Sigmoid colon (tissue), 7 donors: ENCODE results near the gene ARHGEF7. TPM values are rescaled to one million over a fixed set of nuclear protein-coding genes. Genes with fewer than 3 reads are reported as not detected.
"Not testable (repeated sequence)": the region's sequence is repeated elsewhere in the genome, so short reads cannot be mapped to it uniquely, and the experiment has no call there.

Experiments used
- DNase-seq: peaks from one replicate; pipeline ENCODE4 v3.0.0-alpha.2; 2019
- H3K27ac ChIP-seq, 4 donors: fragments of 200-600 bp; sonication (generic); one replicate each; pipeline ENCODE4 v1.5.1; 2016 to 2019; ENCODE audit warnings: mild to moderate bottlenecking in 1 of 4
- H3K27me3 ChIP-seq, 3 donors: fragments of 200-600 bp; sonication (generic); one replicate each; pipeline ENCODE4 v1.5.1; 2019; ENCODE audit warnings: mild to moderate bottlenecking in 1 of 3
- H3K36me3 ChIP-seq, 4 donors: fragments of 200-600 bp; sonication (generic); one replicate each; pipeline ENCODE4 v1.5.1; 2016 to 2019
- H3K4me1 ChIP-seq, 4 donors: fragments of 200-600 bp; sonication (generic); one replicate each; pipeline ENCODE4 v1.5.1; 2017 to 2019
- H3K4me3 ChIP-seq, 4 donors: fragments of 200-600 bp; sonication (generic); one replicate each; pipeline ENCODE4 v1.5.1; 2017 to 2019; ENCODE audit warnings: mild to moderate bottlenecking in 2 of 4, moderate library complexity in 1 of 4
- H3K9me3 ChIP-seq, 4 donors: fragments of 200-600 bp in 3 of 4; sonication (generic) in 3 of 4; one replicate each; pipeline versions ENCODE4 v1.5.1 to v1.6.1; 2013 to 2019
- CTCF ChIP-seq, 4 experiments: fragments of 450-650 bp in 3 of 4; fragments of 200-600 bp in 1 of 4; IDR thresholded peaks; one replicate each; pipeline ENCODE4 v1.5.1; 2016 to 2019; ENCODE audit warnings: antibody characterized with exemption in 4 of 4, mild to moderate bottlenecking in 3 of 4, moderate library complexity in 2 of 4
- EP300 ChIP-seq, 4 donors: sonication (generic); formaldehyde crosslinking; IDR thresholded peaks; one replicate each; pipeline ENCODE4 v1.6.1; 2017; ENCODE audit warnings: antibody characterized with exemption in 4 of 4
- POLR2A ChIP-seq, 2 donors: fragments of 450-650 bp; IDR thresholded peaks; one replicate each; pipeline ENCODE4 v1.6.1; 2016; ENCODE audit warnings: antibody characterized with exemption in 2 of 2, mild to moderate bottlenecking in 2 of 2, moderate library complexity in 2 of 2
- POLR2AphosphoS5 ChIP-seq, 4 donors: sonication (generic); formaldehyde crosslinking; IDR thresholded peaks; one replicate each; pipeline ENCODE4 v1.6.1; 2017; ENCODE audit warnings: antibody characterized with exemption in 4 of 4
- WGBS, 2 donors: extraction: QIAGEN DNeasy Blood & Tissue Kit; methylation state at CpG; one replicate each; pipeline ENCODE4 v1.1.7; 2013; 5-methylcytosine and 5-hydroxymethylcytosine counted together
- intact Hi-C: fragments of 100-400 bp; cut with DNase I; formaldehyde crosslinking; loops from one replicate; pipeline ENCODE4 v1.15.1; 2023
- polyA plus RNA-seq, 3 donors: library from polyadenylated mRNA; stranded (reverse); fragments of 200-250 nt; gene quantifications; one replicate each; pipeline ENCODE4 v1.2.3, GENCODE V29; 2013
- total RNA-seq, 4 donors: library from RNA; depleted of rRNA; stranded (reverse); fragments of >200 nt; gene quantifications; one replicate each; pipeline ENCODE4 v1.1.0, GENCODE V29; 2016
- donor health status: healthy with polysubstance abuse.
- donor health status: Bipolar disorder and iron deficiency.
- donor health status: healthy.

The ARHGEF7 gene
- total and polyA plus RNA-seq, 7 donors = 8.4 to 79.8 (median 41.0) TPM

GRCh38 chr13:111082240-111082639 is 32.9 kb upstream of the ARHGEF7 start:
- Histone ChIP-seq H3K9me3 (no peaks in the 10 kb centered on the region), H3K4me1 (peaks cover 0 to 13% (median 5%) of the 10 kb centered on the region in 4 donors), H3K36me3 (no peaks in the 10 kb centered on the region), H3K27ac (peak overlapping the region in 2 of 4 donors; percentile 62 to 76), H3K27me3 (no peaks in the 10 kb centered on the region), H3K4me3 (no peak overlapping the region)
- WGBS, 2 donors = 57 to 87% methylated on average over 4 of the region's 4 CpGs
- intact Hi-C loops = no loop called here
- no peak for DNase-seq
- no peak for TF ChIP-seq CTCF (IDR thresholded peaks at IDR 0.05)
- peak in 2 of 4 donors; percentile 19 to 56 for TF ChIP-seq POLR2AphosphoS5 (IDR thresholded peaks at IDR 0.05)
- no peak for TF ChIP-seq POLR2A (IDR thresholded peaks at IDR 0.05)
- peak in 1 of 4 donors; percentile 31 for TF ChIP-seq EP300 (IDR thresholded peaks at IDR 0.05)

DNA sequence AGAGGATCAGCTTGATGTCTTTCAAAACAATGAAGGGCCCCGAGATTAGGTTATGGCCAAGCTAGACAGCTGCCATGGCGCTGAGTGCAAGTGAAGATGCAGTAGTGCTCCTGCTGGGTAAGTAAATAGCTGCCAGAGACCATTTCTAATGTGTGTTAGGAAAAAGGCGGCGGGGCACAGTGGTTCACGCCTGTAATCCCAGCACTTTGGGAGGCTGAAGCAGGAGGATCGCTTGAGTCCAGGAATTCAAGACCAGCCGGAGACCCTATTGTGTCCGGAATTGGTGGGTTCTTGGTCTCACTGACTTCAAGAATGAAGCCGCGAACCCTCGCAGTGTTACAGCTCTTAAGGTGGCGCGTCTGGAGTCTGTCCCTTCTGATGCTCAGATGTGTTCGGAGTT is 32.3 kb upstream of the ARHGEF7 start:
- intact Hi-C loops, H3K27me3 ChIP-seq, H3K4me3 ChIP-seq, H3K9me3 ChIP-seq, DNase-seq, H3K36me3 ChIP-seq: not testable (repeated sequence)
- Histone ChIP-seq H3K27ac (peak overlapping the region in 1 of 4 donors; percentile 76), H3K4me1 (peaks cover 0 to 13% (median 5%) of the 10 kb centered on the region in 4 donors)
- WGBS, 2 donors = 94 to 95% methylated on average over 14 of the region's 14 CpGs

- intact Hi-C loops, H3K9me3 ChIP-seq, H3K4me3 ChIP-seq, H3K27ac ChIP-seq, H3K27me3 ChIP-seq, H3K36me3 ChIP-seq, DNase-seq: not testable (repeated sequence)
- 92% methylated on average over 15 to 17 of the region's 25 CpGs for WGBS, 2 donors
- peaks cover 0 to 13% (median 5%) of the 10 kb centered on the region in 4 donors for H3K4me1 ChIP-seq
Measured at GRCh38 chr13:111083693-111084092, 31.4 kb upstream of the ARHGEF7 start.

DNA sequence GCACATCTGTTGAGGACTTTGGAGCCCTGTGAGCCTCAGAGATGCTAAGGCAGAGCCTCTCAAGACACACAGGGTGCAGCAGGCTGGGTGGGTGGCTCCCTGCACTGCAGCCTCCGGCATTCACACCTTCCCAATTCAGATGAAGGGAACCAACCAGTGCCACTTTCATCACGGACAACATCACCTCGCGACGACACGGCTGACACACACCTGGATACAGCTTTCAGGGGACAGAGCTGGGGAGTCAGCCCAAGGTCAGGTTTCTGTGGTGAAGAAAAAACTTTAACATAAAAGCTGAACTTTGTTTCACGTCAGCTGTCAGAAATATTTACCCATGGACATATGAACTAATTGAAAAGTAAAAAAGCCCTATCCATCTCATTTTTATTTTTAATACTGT is 24.9 kb upstream of the ARHGEF7 start:
- no peak for TF ChIP-seq POLR2AphosphoS5 (IDR thresholded peaks at IDR 0.05)
- TF ChIP-seq EP300 (IDR thresholded peaks at IDR 0.05) = no peak
- no peak for TF ChIP-seq CTCF (IDR thresholded peaks at IDR 0.05)
- no peak for TF ChIP-seq POLR2A (IDR thresholded peaks at IDR 0.05)
- Histone ChIP-seq H3K9me3 (no peaks in the 10 kb centered on the region), H3K36me3 (no peaks in the 10 kb centered on the region), H3K27ac (no peak overlapping the region), H3K4me1 (no peaks in the 10 kb centered on the region), H3K27me3 (peaks cover 0 to 14% (median 9%) of the 10 kb centered on the region in 3 donors), H3K4me3 (no peak overlapping the region)
- DNase-seq = no peak
- WGBS, 2 donors = 77 to 81% methylated on average over 7 of the region's 7 CpGs
- intact Hi-C loops = no loop called here

- intact Hi-C loops = no loop called here
- H3K4me3 ChIP-seq = no peak overlapping the region
- 71 to 72% methylated on average over 6 of the region's 6 CpGs for WGBS, 2 donors
- no peak for TF ChIP-seq POLR2A (IDR thresholded peaks at IDR 0.05)
- TF ChIP-seq CTCF (IDR thresholded peaks at IDR 0.05) = no peak
- no peak for TF ChIP-seq EP300 (IDR thresholded peaks at IDR 0.05)
- no peak for TF ChIP-seq POLR2AphosphoS5 (IDR thresholded peaks at IDR 0.05)
- no peak for DNase-seq
- H3K27ac ChIP-seq = no peak overlapping the region
- no peaks in the 10 kb centered on the region for H3K4me1 ChIP-seq
- no peaks in the 10 kb centered on the region for H3K9me3 ChIP-seq
- peaks cover 0 to 24% (median 9%) of the 10 kb centered on the region in 3 donors for H3K27me3 ChIP-seq
- H3K36me3 ChIP-seq = no peaks in the 10 kb centered on the region
Measured at GRCh38 chr13:111092685-111093084, 22.4 kb upstream of the ARHGEF7 start.

DNA sequence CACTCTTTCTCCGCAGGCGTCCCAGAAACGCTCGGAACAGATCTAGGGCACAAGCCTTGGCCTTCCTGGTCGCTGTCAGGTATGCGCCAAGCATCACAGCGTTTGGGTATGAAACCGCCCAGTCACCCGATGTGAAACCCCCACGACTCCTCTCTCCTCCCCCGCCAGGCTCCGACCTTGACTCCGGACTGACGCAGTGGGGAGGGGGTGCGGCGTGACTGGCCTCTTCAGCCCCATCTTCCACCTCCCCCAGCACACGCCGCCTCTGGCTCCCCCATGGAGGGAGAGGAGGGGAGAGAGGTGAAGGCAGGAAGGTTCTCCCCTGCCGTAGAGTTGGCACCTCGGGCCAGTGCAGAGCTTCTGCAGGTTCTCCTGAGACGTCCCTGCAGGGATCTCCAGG is 22.0 kb upstream of the ARHGEF7 start:
- Histone ChIP-seq H3K4me1 (no peaks in the 10 kb centered on the region), H3K27me3 (peaks cover 0 to 24% (median 9%) of the 10 kb centered on the region in 3 donors), H3K27ac (no peak overlapping the region), H3K4me3 (no peak overlapping the region), H3K36me3 (no peaks in the 10 kb centered on the region), H3K9me3 (no peaks in the 10 kb centered on the region)
- 91 to 94% methylated on average over 21 of the region's 21 CpGs for WGBS, 2 donors
- intact Hi-C loops = no loop called here
- no peak for TF ChIP-seq CTCF (IDR thresholded peaks at IDR 0.05)
- no peak for DNase-seq
